CD14-positive monocyte (primary cell): Measurements from ENCODE around the gene TMTC3. TPM values are rescaled to one million over a fixed set of nuclear protein-coding genes. Genes with fewer than 3 reads are reported as not detected.

Experiments used
- DNase-seq, 3 donors: peaks; one replicate each; pipeline ENCODE4 v3.0.0-alpha.2; 2011 to 2022
- H2AFZ ChIP-seq: 2 replicates; pipeline ENCODE4 v1.6.0; 2012; ENCODE audit warnings: mild to moderate bottlenecking, low read depth, low read length, inconsistent platforms; ENCODE audit not compliant: insufficient read depth, poor library complexity, severe bottlenecking
- H3K27ac ChIP-seq, 2 donors: 1 replicate in 1 of 2; 2 replicates in 1 of 2; pipeline ENCODE4 v1.5.1; 2012 to 2013; ENCODE audit warnings: low read length in 2 of 2, control low read depth in 1 of 2, inconsistent platforms in 1 of 2, low read depth in 1 of 2, mild to moderate bottlenecking in 1 of 2
- H3K27me3 ChIP-seq, 2 donors: one replicate each; pipeline versions ENCODE4 v1.6.0 to v1.6.1; 2011 to 2013; ENCODE audit warnings: low read length in 2 of 2; ENCODE audit not compliant: control insufficient read depth in 2 of 2, insufficient read depth in 2 of 2
- H3K36me3 ChIP-seq, 2 donors: replicated peaks in 1 of 2; 1 replicate in 1 of 2; 2 replicates in 1 of 2; pipeline versions ENCODE4 v1.5.1 to v1.6.1; 2012 to 2013; ENCODE audit warnings: low read length in 2 of 2, control low read depth in 1 of 2, inconsistent platforms in 1 of 2, mild to moderate bottlenecking in 1 of 2; ENCODE audit not compliant: insufficient read depth in 2 of 2, control insufficient read depth in 1 of 2
- H3K4me1 ChIP-seq, 2 donors: 1 replicate in 1 of 2; 2 replicates in 1 of 2; pipeline versions ENCODE4 v1.5.1 to v1.6.1; 2012 to 2013; ENCODE audit warnings: low read length in 2 of 2, control low read depth in 1 of 2, inconsistent platforms in 1 of 2, mild to moderate bottlenecking in 1 of 2, moderate library complexity in 1 of 2; ENCODE audit not compliant: insufficient read depth in 2 of 2, control insufficient read depth in 1 of 2
- H3K4me2 ChIP-seq: replicated peaks from 2 replicates; pipeline ENCODE3; 2012; ENCODE audit warnings: low read length, moderate library complexity, mild to moderate bottlenecking; ENCODE audit not compliant: poor library complexity, severe bottlenecking; ENCODE audit errors: extremely low read depth
- H3K4me3 ChIP-seq, 3 experiments: fragments of 200-600 bp in 1 of 3; sonication (generic) in 1 of 3; replicated peaks in 1 of 3; 1 replicate in 2 of 3; 2 replicates in 1 of 3; pipeline ENCODE4 v1.5.1; 2011 to 2013; ENCODE audit warnings: low read length in 3 of 3, mild to moderate bottlenecking in 3 of 3, control low read depth in 2 of 3, low read depth in 2 of 3, inconsistent platforms in 1 of 3, moderate library complexity in 1 of 3
- H3K79me2 ChIP-seq: 2 replicates; pipeline ENCODE4 v1.6.0; 2012; ENCODE audit warnings: mild to moderate bottlenecking, control low read depth, inconsistent platforms, low read length, moderate library complexity; ENCODE audit not compliant: insufficient read depth
- H3K9ac ChIP-seq: 2 replicates; pipeline ENCODE4 v1.6.0; 2017; ENCODE audit warnings: low read length, mild to moderate bottlenecking; ENCODE audit not compliant: insufficient read depth, poor library complexity, severe bottlenecking
- H3K9me3 ChIP-seq, 2 donors: replicated peaks in 1 of 2; 1 replicate in 1 of 2; 2 replicates in 1 of 2; pipeline versions ENCODE4 v1.5.1 to v1.6.1; 2012 to 2013; ENCODE audit warnings: low read length in 2 of 2, control low read depth in 1 of 2; ENCODE audit not compliant: control insufficient read depth in 1 of 2, insufficient read depth in 1 of 2
- H4K20me1 ChIP-seq: 2 replicates; pipeline ENCODE4 v1.6.0; 2012; ENCODE audit warnings: mild to moderate bottlenecking, low read length, control low read depth, moderate library complexity; ENCODE audit not compliant: insufficient read depth
- H3K27ac Mint-ChIP-seq, 7 donors: one replicate each; pipeline ENCODE4 v1.8.0; 2020; ENCODE audit warnings: mild to moderate bottlenecking in 7 of 7, mixed read lengths in 7 of 7, moderate library complexity in 6 of 7, inconsistent platforms in 2 of 7
- H3K27me3 Mint-ChIP-seq, 3 donors: one replicate each; pipeline ENCODE4 v1.8.0; 2021 to 2022; ENCODE audit warnings: low read depth in 3 of 3, mild to moderate bottlenecking in 3 of 3, mixed read lengths in 3 of 3, moderate library complexity in 3 of 3, inconsistent platforms in 1 of 3
- H3K36me3 Mint-ChIP-seq, 2 donors: one replicate each; pipeline ENCODE4 v1.8.0; 2020; ENCODE audit warnings: mixed read lengths in 2 of 2, inconsistent platforms in 1 of 2, mild to moderate bottlenecking in 1 of 2
- H3K4me1 Mint-ChIP-seq: one replicate; pipeline ENCODE4 v1.8.0; 2020; ENCODE audit warnings: mild to moderate bottlenecking, mixed read lengths
- H3K4me3 Mint-ChIP-seq, 2 donors: one replicate each; pipeline ENCODE4 v1.8.0; 2020; ENCODE audit warnings: mild to moderate bottlenecking in 2 of 2, mixed read lengths in 2 of 2, moderate library complexity in 1 of 2
- H3K9me3 Mint-ChIP-seq, 7 donors: one replicate each; pipeline ENCODE4 v1.8.0; 2020 to 2022; ENCODE audit warnings: mixed read lengths in 7 of 7, mild to moderate bottlenecking in 6 of 7, moderate library complexity in 6 of 7, inconsistent platforms in 2 of 7
- CTCF ChIP-seq: fragments of 200-600 bp; IDR thresholded peaks from one replicate; pipeline ENCODE4 v1.8.0; 2022; ENCODE audit warnings: antibody characterized with exemption, mild to moderate bottlenecking
- WGBS: methylation state at CpG from one replicate; pipeline ENCODE4 v1.1.5; 2013; ENCODE audit warnings: missing lambda C conversion rate; ENCODE audit not compliant: insufficient coverage; 5-methylcytosine and 5-hydroxymethylcytosine counted together
- intact Hi-C, 2 donors: fragments of 100-400 bp; cut with micrococcal nuclease; formaldehyde crosslinking; loops; one replicate each; pipeline versions ENCODE4 v1.15.0 to v1.15.1; 2023
- polyA plus RNA-seq, 3 donors: library from polyadenylated mRNA; depleted of rRNA in 1 of 3; unstranded in 2 of 3; stranded (reverse) in 1 of 3; fragments of 300-500 nt in 2 of 3; fragments of >200 nt in 1 of 3; fragmentation: Illumina TruSeq in 2 of 3; gene quantifications; 1 replicate in 2 of 3; 2 replicates in 1 of 3; pipeline ENCODE4 v1.2.3, GENCODE V29; 2012 to 2021

TMTC3 gene
- polyA plus RNA-seq, 3 donors: 1.1 to 2.2 (median 1.2) TPM

- no peak overlapping the region for H3K9ac ChIP-seq
- H4K20me1 ChIP-seq: no peaks in the 10 kb centered on the region
- no peaks in the 10 kb centered on the region for H3K9me3 ChIP-seq
- intact Hi-C loops: no loop called here
- H3K4me1 Mint-ChIP-seq: peaks cover 2% of the 10 kb centered on the region
- no peak overlapping the region for H3K4me3 ChIP-seq
- TF ChIP-seq CTCF: no peak
- H3K27me3 Mint-ChIP-seq: peaks cover 0 to 5% (median 0%) of the 10 kb centered on the region in 3 donors
- no peak overlapping the region for H3K4me2 ChIP-seq
- no peaks in the 10 kb centered on the region for H3K79me2 ChIP-seq
- no peak for DNase-seq
- peaks cover 0 to 9% (median 3%) of the 10 kb centered on the region in 7 donors for H3K9me3 Mint-ChIP-seq
- H3K27me3 ChIP-seq: no peaks in the 10 kb centered on the region
- no peak overlapping the region for H3K27ac ChIP-seq
- no peak overlapping the region for H3K4me3 Mint-ChIP-seq
- no peak overlapping the region for H3K27ac Mint-ChIP-seq
- no peaks in the 10 kb centered on the region for H3K36me3 ChIP-seq
- H3K4me1 ChIP-seq: no peaks in the 10 kb centered on the region
- H2AFZ ChIP-seq: no peak overlapping the region
- WGBS: 98% methylated on average over 5 of the region's 7 CpGs
- no peaks in the 10 kb centered on the region for H3K36me3 Mint-ChIP-seq
Observed at GRCh38 chr12:88235183-88235833, 93.2 kb downstream of the TMTC3 start.

- intact Hi-C loops: no loop called here
- Mint-ChIP-seq H3K27ac (no peak overlapping the region), H3K4me1 (peaks cover 2% of the 10 kb centered on the region), H3K9me3 (peaks cover 1 to 12% (median 5%) of the 10 kb centered on the region in 7 donors), H3K4me3 (no peak overlapping the region), H3K27me3 (peaks cover 0 to 5% (median 0%) of the 10 kb centered on the region in 3 donors), H3K36me3 (no peaks in the 10 kb centered on the region)
- no peak for TF ChIP-seq CTCF
- Histone ChIP-seq H4K20me1 (no peaks in the 10 kb centered on the region), H3K27ac (no peak overlapping the region), H3K27me3 (no peaks in the 10 kb centered on the region), H3K79me2 (no peaks in the 10 kb centered on the region), H3K4me3 (no peak overlapping the region), H3K4me2 (no peak overlapping the region), H2AFZ (no peak overlapping the region), H3K9me3 (no peaks in the 10 kb centered on the region), H3K9ac (no peak overlapping the region), H3K4me1 (no peaks in the 10 kb centered on the region), H3K36me3 (no peaks in the 10 kb centered on the region)
- DNase-seq: no peak
Observed at GRCh38 chr12:88237954-88238353, 95.8 kb downstream of the TMTC3 start.
